ENCODE data around the gene CETN2. TPM values are rescaled to one million over a fixed set of nuclear protein-coding genes. Genes with fewer than 3 reads are reported as not detected.

Gene CETN2
- total RNA-seq, 1 experiment from 2014 or later, result 63.3 TPM

GRCh38 chrX:152810403-152810802, 20.2 kb downstream of the CETN2 start:
- TF ChIP-seq CTCF (IDR thresholded peaks at IDR 0.05) (no peak), SIN3A (IDR thresholded peaks at IDR 0.05; ENCODE audit: borderline replicate concordance, insufficient read depth, low read depth, low read length) (no peak), TCF7L2 (IDR thresholded peaks at IDR 0.05; ENCODE audit: low read depth, low read length) (no peak), REST (IDR thresholded peaks at IDR 0.05; ENCODE audit: insufficient read depth in 1 of 2, low read depth in 2 of 2, low read length in 1 of 2) (no peak), POLR2AphosphoS5 (IDR thresholded peaks at IDR 0.05; ENCODE audit: low read depth, low read length) (no peak)
- ChIA-PET CTCF (no interaction called here), POLR2A (interaction anchor here (0.6 kb wide), 1 partner anchor 836 kb away, joined by 3 read pairs; the partner anchor contains the start of gene GABRE)
- H3K4me3 ChIP-seq (ENCODE audit: low read depth in 2 of 2, low read length in 2 of 2), result no peak overlapping the region
- ATAC-seq (no peak), DNase-seq (ENCODE audit: low read depth, low spot score) (no peak)
- H3K27ac ChIP-seq (ENCODE audit: low read length), result no peak overlapping the region
- H3K36me3 ChIP-seq (ENCODE audit: control insufficient read depth, insufficient read depth, low read length), result no peaks in the 10 kb centered on the region
- BruUV-seq (replicated peaks), result no TSS peak
- no peaks in the 10 kb centered on the region for H3K9me3 ChIP-seq (ENCODE audit: control insufficient read depth, insufficient read depth, low read depth, low read length)
- H3K27me3 ChIP-seq (ENCODE audit: control insufficient read depth, insufficient read depth, low read length), result no peaks in the 10 kb centered on the region
- in situ Hi-C loops (cut with HindIII; ENCODE audit: low pct_unique_long_range_greater_than_20kb, low sequenced_read_pairs), result loop anchor here (25.0 kb wide), 1 partner anchor 173 kb away; the partner anchor contains the start of gene GABRQ
- intact Hi-C loops (cut with micrococcal nuclease; ENCODE audit: unreplicated experiment), result loop anchor here (10.0 kb wide), 1 partner anchor 1096 kb away; the partner anchor contains the start of gene FATE1
- no peaks in the 10 kb centered on the region for H3K4me1 ChIP-seq (ENCODE audit: control insufficient read depth, insufficient read depth, low read length)

- in situ Hi-C loops (cut with HindIII; ENCODE audit: low pct_unique_long_range_greater_than_20kb, low sequenced_read_pairs) (loop anchor here (25.0 kb wide), 1 partner anchor 169 kb away; the partner anchor contains the start of gene GABRQ), intact Hi-C loops (cut with micrococcal nuclease; ENCODE audit: unreplicated experiment) (no loop called here)
- H3K4me1 ChIP-seq (ENCODE audit: control insufficient read depth, insufficient read depth, low read length), result no peaks in the 10 kb centered on the region
- no TSS peak for BruUV-seq (replicated peaks)
- H3K4me3 ChIP-seq (ENCODE audit: low read depth in 2 of 2, low read length in 2 of 2), result no peak overlapping the region
- no peaks in the 10 kb centered on the region for H3K9me3 ChIP-seq (ENCODE audit: control insufficient read depth, insufficient read depth, low read depth, low read length)
- POLR2A ChIA-PET, result no interaction called here
- DNase-seq (ENCODE audit: low read depth, low spot score) (no peak), ATAC-seq (no peak)
- H3K27me3 ChIP-seq (ENCODE audit: control insufficient read depth, insufficient read depth, low read length), result no peaks in the 10 kb centered on the region
- no peak overlapping the region for H3K27ac ChIP-seq (ENCODE audit: low read length)
- H3K36me3 ChIP-seq (ENCODE audit: control insufficient read depth, insufficient read depth, low read length), result no peaks in the 10 kb centered on the region
- CTCF ChIA-PET, result no interaction called here
- TF ChIP-seq CTCF (IDR thresholded peaks at IDR 0.05), result no peak
- TF ChIP-seq TCF7L2 (IDR thresholded peaks at IDR 0.05; ENCODE audit: low read depth, low read length), result no peak
- no peak for TF ChIP-seq REST (IDR thresholded peaks at IDR 0.05; ENCODE audit: insufficient read depth in 1 of 2, low read depth in 2 of 2, low read length in 1 of 2)
- TF ChIP-seq POLR2AphosphoS5 (IDR thresholded peaks at IDR 0.05; ENCODE audit: low read depth, low read length), result no peak
Measured at GRCh38 chrX:152806035-152806434, 24.5 kb downstream of the CETN2 start.

All from Panc1 (cell line).